Stimulated activated CD8-positive, alpha-beta memory T cell treated with anti-CD3 and anti-CD28 coated beads, Interleukin-4, amount 100 ng/mL, for 1 hour (primary cell): ENCODE measurements around the gene PGAM1.
"Not testable (repeated sequence)": the region's sequence is repeated elsewhere in the genome, so short reads cannot be mapped to it uniquely, and the experiment has no call there.

Experiments
- DNase-seq, 2 donors: peaks; one replicate each; pipeline ENCODE4 v3.0.0-alpha.2; 2020; ENCODE audit warnings: low read depth in 2 of 2, low spot score in 1 of 2

The PGAM1 gene

DNA sequence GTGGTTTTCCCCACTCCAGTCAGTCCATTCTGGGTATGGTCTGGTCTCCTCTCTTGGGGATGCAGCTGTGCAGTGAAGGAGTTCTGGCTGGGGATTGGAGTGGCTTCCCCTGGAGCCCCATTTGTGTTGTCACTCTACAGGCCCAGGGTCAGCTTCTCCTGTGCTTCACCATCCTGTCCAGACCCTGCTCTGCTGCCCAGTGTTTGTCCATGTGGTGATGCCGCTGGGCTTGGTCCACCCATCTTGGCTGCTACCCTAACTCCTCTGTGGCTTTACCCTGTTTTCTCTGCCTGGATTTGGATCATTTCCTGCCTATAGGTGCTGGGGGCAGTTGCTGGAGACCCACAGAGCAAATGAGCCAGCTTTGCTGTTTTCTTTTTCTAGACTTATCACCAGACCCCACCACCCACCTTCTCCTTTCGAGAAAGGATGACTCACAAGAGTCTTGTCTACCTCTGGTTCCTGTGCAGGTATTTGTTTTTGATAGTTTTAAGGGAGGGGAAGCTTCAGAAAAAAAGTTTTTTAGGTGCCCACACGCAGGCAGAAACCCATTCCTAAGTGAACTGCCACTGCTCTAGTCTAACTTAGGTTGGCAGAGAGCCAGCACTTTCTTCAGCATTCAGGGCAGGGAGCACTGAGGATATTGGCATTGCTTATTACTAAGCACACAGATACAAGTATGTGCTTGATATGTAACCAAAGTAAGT is 28.5 kb downstream of the PGAM1 start:
- no peak for DNase-seq

DNA sequence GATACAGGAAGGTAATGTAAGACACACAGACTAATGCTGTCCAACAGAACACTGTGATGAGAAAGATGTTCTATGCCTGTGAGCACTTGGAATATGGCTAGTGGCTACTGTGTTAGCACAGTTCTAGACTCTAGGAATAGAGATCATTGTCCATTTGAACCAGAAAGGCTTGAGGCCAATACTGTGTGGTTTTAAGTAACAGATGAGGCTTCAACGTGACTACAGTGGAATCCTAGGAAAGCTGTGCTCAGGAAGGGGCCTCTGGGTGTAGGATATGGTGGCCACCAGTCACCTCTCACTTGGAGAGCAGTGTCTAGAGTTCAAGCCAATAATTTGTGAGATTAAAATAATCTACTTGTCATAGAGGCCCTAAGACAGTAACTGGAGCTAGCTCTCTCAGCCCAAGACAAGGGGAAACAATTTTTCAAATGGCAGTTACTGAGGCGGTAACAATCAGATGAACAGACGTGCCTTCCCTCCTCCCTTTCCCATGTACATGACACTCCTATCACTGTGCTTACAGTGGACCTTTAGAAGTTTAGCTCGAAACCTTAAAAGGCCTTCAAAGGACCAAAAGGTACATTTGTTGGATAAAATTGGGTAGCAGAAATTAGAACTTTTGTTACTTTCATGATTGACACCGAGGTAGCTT is 30.2 kb downstream of the PGAM1 start:
- no peak for DNase-seq

DNA sequence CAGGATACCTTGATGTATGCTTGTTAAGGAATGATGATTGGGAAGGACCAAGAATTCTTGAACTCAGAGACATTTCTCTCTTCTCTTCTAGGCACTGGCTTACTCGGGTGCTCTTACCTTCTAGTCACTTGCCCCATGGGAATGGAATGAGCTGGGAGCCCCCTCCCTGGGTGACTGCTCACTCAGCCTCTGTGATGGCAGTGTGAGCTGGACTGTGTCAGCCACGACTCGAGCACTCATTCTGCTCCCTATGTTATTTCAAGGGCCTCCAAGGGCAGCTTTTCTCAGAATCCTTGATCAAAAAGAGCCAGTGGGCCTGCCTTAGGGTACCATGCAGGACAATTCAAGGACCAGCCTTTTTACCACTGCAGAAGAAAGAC is 30.7 kb downstream of the PGAM1 start:
- no peak for DNase-seq

DNA sequence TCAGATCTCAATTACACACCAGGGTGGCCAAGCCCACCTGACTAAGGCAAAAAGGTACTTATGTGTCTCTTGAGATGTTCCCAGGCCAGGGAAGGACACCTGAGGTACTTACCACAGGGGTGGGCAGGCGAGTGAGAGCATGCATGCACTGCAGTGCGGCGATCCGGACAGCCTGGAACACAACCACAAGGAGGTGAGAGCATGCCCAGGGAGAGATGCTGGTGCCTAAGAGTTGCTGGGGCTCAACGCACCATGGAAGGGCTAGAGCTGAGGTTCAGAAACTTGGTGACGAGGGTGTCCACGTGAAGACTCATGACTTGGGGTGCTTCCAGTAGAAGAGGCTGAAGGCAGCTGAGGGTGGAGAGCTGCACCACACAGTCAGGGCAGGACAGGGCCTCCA is 33.1 kb downstream of the PGAM1 start:
- DNase-seq = no peak

DNA sequence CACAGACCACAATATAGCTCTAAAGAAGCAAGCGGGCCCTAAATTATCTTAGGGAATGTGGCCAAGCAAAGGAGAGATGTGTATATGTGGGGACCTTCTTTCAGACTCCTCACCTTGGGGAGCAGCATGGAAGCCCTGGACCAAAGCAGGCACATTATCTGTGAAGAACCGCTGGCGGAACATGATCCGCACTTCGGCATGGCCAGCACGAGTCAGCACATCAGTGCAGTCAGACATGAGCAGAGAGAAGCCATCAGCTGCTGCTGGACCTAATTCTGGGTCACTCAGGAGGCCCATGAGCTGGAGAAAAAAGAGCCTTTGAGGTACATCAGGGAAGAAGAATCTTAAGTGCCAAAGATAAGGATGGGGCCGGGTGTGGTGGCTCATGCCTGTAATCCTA is 33.9 kb downstream of the PGAM1 start:
- no peak for DNase-seq

DNA sequence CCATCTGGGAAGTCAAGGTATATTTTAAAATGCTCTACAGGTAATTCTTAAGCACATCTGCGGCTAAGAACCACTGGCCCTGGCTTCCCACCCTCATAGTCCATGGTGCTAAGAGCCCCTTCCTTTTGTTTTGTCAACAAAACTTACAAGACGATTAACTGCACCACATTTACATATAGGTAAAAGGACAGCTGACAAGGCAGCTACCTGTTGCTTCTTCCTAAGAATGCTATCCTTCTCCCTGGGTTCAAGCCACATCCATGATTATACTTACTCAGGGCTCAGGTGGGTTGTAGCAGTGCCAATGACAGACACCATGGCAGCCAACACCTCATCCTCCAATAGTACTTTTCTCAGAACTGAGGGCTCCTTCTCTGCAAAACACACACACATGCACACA is 36.3 kb downstream of the PGAM1 start:
- no peak for DNase-seq

DNA sequence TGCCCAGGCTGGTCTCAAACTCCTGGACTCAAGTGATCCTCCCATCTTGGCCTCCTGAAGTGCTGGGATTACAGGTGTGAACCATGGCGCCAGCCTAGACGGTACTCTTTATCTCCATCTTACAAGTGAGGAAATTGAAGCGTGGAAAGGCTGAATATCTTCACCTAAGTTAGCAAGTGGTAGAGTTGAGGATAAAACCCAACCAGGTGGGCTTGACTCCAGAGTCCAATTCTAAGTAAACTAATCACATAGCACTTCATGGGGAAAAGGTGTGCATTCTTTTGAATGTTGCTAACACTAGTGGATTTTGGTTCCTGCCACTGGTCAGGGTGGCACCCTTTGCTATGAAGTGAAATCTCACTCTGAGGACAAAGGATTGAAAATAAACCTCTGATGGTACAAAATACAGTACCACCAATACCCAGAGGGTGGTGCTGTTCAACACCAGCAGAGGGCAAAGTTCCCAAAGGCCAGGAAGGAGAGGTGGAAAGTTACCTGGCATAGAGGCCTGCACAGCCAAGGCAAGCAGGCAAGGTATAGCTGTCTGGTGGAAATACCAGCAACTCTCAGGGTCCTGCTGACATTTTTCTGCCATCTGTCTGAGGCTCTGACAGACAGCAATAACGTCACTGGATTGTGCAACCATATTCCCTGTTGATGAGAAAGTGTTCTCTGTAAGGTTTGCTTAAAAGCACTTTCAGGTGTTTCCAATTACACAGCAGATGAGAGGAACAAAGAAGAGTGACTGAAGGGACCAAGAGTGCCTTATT is 37.6 kb downstream of the PGAM1 start:
- DNase-seq = no peak

DNA sequence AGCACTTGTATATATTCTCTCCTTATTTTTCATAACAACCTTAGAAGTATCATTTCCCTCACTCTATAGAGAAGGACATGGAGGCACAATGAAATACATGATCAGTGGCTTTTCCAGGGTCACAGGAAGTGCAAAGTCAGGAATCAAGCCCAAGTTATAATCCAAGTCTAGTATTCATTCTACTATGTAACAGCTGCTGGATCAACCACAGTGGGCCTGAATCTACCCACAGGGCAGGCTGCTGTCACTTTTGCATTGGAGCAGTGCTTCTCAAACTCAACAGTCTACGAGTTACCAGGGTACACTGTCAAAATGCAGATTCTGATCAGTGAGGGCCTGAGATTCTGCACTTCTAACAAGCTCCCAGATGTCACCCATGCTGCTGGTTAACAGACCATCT is 38.2 kb downstream of the PGAM1 start:
- DNase-seq = no peak

DNA sequence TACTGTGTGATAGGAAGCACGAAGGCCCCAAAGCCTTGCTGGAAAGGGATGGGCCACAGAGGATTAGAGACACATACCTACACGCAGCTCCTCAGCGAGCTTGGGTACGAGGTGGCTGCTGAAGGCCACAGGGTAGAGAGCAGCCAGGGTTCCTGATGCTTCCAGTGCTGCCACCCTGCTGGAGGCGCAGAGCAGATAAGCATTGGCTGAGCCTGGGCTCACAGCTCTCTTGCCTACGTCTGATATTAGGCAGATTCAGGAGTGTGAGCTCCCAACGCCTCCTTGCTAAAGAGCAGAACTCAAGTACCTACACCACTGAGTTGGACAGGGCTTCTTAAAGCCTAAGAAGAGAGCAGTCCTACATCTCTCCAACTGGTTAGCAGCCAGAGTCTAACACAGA is 40.0 kb downstream of the PGAM1 start:
- DNase-seq = no peak

DNA sequence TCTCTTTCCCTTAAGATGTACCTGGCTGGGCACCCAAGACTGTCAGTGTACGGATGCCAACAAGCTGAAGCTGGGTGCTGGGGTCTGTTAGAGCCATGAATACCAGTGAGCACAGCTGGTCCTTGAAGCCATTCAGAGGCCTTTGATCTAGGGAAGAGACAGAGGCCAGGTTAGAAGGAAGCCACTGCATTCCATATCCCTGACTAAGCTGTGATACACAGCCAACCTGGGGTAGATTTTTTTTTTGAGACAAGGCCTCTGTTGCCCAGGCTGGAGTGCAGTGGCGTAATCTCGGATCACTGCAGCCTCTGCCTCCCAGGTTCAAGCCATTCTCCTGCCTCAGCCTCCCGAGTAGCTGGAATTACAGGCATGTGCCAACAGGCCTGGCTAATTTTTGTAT is 40.8 kb downstream of the PGAM1 start:
- no peak for DNase-seq

DNA sequence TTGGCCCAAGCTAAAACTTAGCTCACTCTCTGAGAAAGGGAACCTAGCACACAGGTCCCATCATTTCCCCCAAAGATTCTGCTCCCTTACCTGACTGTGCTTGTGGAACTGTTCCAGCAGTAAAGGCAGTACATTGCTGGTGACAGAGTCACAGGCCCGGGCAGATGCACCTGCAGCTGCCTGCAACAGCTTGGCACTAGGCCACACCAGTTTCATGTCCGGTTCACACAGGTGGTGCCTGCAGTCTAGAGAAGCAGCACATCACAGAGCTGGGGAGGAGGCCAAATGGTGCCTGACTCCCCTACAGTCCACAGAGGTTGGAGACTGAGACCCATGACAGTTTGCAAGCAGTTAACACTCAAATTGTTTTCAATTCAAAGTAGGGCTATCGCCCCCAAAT is 42.2 kb downstream of the PGAM1 start:
- no peak for DNase-seq

DNA sequence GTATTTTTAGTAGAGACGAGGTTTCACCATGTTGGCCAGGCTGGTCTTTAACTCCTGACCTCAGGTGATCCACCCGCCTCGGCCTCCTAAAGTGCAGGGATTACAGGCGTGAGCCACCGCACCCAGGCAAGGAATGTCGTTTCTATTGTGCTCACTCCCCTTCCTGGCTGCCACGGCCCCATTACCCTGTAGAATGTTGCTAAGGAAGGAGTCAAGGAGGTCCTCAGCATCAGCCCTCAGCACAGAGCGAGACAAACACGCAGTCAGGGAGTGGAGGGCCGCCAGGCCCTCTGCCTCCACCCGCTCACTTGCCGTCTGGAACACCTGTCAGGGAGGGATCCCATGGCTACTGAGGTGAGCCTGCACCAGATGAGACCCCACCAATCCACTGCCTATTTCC is 42.8 kb downstream of the PGAM1 start:
- not testable (repeated sequence) for DNase-seq

DNA sequence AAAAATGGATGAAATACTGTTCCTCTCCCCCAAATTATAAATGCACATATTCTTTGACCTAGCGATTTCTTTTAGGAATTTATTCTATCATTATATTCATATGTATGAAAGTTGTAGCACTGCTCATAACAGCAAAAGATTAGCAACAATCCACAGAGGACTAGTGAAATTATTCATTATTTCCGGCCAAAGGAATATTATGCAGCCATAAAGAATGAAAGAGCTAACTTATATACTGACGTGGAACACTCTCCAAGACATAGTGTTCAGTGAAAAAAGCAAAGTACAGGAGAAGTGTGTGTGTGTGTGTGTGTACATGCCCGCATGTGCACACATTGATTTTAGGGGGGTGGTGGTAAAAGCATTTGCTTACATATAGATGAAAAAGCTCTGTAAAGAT is 48.9 kb downstream of the PGAM1 start:
- DNase-seq = no peak

DNA sequence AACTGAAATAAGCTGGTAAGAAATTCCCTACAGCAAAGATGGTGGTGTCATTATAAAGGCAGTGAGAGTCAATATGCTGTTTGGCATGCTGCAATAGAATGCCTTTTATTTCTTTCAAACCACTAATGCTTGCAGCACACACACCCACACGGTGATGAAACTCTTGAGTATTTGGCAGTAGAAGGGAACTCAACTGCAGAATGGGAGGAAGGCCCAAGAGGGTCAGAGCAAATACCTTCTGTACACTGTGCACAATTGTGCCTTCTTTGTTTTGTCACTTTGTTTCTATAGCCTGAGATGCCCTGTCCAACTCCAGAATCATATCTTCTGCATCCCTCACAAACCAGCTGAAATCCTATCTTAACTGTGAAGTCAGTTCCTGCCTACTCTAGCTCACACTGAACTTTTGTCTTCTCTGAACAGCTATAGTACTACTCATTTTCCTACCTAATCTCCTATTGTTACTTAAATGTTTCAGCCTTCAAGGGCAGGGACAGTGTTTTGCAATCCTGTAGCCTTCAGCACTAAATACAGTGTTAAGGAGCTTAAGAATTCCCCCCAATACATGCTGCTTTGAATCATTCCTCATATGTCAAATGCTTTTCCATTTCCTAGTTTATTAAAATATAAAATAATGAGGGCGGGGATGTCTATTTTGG is 50.1 kb downstream of the PGAM1 start:
- DNase-seq = no peak

DNA sequence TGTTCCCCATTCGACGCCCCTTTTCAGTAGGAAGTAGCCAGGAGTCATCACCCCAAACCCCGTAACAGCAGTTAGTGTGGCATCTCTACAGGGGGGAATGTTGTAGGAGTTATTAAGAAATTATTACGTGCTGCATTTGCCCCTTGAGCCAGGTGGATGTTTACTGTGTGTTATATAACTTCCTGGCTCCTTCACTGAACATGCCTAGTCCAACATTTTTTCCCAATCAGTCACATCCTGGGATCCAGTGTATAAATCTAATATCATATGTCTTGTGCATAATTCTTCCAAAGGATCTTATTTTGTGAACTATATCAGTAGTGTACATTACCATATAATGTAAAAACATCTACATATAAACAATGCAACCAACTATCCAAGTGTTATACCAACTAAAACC is 53.4 kb downstream of the PGAM1 start:
- DNase-seq = not testable (repeated sequence)

DNA sequence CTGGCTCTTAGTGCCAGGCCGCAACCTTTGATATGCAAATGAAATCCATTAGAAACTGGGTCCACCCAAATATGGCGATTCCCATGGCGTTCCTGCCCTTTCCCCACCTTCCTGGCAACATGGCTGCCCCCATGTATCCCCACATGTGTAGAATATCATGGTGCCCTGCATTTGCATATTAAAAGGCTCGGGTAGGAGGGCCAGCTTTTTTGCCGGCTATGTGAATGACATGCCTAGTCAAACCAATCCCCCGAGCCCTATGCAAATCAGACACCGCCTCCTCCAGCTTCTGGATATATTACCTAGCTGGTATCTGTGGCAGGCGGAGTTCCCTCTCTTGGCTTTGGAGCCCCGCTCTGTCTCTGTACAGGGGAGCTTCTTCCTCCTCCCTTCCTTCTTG is 53.9 kb downstream of the PGAM1 start:
- DNase-seq = no peak

DNA sequence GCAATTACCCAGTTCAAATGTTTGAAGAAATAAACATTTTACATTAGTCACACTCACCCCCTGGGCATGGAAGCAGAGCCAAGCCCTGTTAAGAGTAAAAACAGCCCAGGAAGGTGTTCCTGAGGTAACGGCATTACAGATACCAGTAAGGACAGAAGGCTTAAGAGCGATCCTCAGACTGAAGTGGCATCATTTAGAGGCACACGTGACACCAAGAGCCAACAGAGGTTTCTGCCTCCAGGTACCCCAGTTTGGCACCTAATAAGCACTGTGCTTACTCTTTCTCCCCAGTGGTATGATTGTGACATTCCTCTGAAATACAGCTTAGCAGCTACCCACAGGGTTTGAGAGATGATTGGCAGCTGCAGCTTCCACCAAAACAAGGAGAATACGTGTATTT is 55.1 kb downstream of the PGAM1 start:
- DNase-seq = no peak

DNA sequence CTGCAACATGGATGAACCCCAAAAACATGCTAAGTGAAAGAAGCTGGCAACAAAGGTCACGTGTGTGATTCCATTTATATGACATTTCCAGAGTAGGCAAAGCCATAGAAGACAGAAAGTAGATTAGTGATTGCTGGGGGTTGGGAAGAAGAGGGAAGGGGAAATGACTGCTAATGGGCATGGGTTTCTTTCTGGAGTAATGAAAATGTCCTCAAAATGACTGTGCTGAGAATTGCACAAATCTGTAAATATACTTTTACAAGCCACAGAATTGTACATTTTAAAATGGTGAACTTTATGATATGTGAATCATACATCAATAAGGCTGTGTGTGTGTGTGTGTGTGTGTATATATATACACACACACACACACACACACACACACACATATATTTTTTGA is 56.4 kb downstream of the PGAM1 start:
- DNase-seq = no peak
